ENCODE results near the gene UGT1A9. TPM values are rescaled to one million over a fixed set of nuclear protein-coding genes. Genes with fewer than 3 reads are reported as not detected.

The UGT1A9 gene
- total and polyA plus RNA-seq, 2 experiments from 2014 or later = not detected

DNA sequence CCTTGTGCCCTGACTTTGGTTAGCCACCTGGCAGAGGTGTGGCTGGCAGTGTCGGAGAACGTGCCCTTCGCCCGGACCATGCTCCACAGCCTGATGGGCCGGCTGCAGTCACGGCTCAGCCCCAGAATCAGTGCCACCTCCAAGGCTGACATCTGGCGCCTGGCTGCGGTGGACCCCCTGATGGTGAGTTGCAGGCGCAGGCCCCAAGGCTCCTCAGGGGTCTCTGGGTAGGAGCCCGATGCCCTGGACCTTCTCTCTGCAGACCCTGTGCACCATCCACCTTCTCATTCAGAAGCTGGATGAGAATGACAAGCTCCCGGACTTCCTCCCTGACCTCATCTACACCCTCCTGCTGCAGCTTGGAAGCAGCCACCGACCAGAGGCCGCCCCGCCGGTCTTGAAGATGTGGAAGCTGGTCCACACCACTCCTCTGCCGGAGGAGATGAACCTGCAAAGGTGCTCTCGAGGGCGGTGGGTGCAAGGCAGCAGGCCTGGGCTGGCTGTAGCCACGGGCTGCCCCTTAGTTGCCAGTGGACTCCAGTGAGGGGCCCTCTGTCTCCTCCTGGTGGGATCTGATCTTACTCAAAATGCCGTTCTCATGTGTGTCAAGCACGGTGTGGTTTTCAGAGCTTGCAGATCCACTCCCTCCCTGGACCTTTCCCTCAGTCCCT lies 150.5 kb downstream of the UGT1A9 start:
- no peaks in the 10 kb centered on the region for H3F3A ChIP-seq (replicated peaks; ENCODE audit: low read depth)
- Mint-ChIP-seq H3K4me1 (peaks cover 3% of the 10 kb centered on the region; the same call in 2 of the 3 replicates), H3K27me3 (ENCODE audit: insufficient read depth, low read depth, poor library complexity) (peaks cover 13% of the 10 kb centered on the region), H3K27ac (no peak overlapping the region), H3K36me3 (ENCODE audit: low read depth) (no peaks in the 10 kb centered on the region), H3K4me3 (no peak overlapping the region), H3K9me3 (peaks cover 3% of the 10 kb centered on the region; the same call in 1 of the 3 replicates)
- H3K27ac ChIP-seq (ENCODE audit: low read depth) = no peak overlapping the region
- H3K4me1 ChIP-seq (ENCODE audit: insufficient read depth) = no peaks in the 10 kb centered on the region
- DNase-seq (ENCODE audit: low spot score) (no peak), ATAC-seq (no peak)
- TF ChIP-seq ZNF114 (CRISPR knock-in tag; IDR thresholded peaks at IDR 0.05) (no peak), CREB1 (CRISPR knock-in tag; IDR thresholded peaks at IDR 0.05; ENCODE audit: low read depth) (no peak), JUNB (IDR thresholded peaks at IDR 0.05; ENCODE audit: unreplicated experiment) (no peak), ZNF331 (CRISPR knock-in tag; IDR thresholded peaks at IDR 0.05; ENCODE audit: low read depth) (no peak), STAT1 (IDR thresholded peaks at IDR 0.05; ENCODE audit: unreplicated experiment) (no peak)
- TF ChIP-seq, protein P1, sequence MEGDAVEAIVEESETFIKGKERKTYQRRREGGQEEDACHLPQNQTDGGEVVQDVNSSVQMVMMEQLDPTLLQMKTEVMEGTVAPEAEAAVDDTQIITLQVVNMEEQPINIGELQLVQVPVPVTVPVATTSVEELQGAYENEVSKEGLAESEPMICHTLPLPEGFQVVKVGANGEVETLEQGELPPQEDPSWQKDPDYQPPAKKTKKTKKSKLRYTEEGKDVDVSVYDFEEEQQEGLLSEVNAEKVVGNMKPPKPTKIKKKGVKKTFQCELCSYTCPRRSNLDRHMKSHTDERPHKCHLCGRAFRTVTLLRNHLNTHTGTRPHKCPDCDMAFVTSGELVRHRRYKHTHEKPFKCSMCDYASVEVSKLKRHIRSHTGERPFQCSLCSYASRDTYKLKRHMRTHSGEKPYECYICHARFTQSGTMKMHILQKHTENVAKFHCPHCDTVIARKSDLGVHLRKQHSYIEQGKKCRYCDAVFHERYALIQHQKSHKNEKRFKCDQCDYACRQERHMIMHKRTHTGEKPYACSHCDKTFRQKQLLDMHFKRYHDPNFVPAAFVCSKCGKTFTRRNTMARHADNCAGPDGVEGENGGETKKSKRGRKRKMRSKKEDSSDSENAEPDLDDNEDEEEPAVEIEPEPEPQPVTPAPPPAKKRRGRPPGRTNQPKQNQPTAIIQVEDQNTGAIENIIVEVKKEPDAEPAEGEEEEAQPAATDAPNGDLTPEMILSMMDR (conservative IDR thresholded peaks at IDR 0.05; ENCODE audit: low read depth in 2 of 2) = no peak
- TF ChIP-seq, protein P2, sequence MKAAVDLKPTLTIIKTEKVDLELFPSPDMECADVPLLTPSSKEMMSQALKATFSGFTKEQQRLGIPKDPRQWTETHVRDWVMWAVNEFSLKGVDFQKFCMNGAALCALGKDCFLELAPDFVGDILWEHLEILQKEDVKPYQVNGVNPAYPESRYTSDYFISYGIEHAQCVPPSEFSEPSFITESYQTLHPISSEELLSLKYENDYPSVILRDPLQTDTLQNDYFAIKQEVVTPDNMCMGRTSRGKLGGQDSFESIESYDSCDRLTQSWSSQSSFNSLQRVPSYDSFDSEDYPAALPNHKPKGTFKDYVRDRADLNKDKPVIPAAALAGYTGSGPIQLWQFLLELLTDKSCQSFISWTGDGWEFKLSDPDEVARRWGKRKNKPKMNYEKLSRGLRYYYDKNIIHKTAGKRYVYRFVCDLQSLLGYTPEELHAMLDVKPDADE (IDR thresholded peaks at IDR 0.05) = no peak
- TF ChIP-seq, protein P3, sequence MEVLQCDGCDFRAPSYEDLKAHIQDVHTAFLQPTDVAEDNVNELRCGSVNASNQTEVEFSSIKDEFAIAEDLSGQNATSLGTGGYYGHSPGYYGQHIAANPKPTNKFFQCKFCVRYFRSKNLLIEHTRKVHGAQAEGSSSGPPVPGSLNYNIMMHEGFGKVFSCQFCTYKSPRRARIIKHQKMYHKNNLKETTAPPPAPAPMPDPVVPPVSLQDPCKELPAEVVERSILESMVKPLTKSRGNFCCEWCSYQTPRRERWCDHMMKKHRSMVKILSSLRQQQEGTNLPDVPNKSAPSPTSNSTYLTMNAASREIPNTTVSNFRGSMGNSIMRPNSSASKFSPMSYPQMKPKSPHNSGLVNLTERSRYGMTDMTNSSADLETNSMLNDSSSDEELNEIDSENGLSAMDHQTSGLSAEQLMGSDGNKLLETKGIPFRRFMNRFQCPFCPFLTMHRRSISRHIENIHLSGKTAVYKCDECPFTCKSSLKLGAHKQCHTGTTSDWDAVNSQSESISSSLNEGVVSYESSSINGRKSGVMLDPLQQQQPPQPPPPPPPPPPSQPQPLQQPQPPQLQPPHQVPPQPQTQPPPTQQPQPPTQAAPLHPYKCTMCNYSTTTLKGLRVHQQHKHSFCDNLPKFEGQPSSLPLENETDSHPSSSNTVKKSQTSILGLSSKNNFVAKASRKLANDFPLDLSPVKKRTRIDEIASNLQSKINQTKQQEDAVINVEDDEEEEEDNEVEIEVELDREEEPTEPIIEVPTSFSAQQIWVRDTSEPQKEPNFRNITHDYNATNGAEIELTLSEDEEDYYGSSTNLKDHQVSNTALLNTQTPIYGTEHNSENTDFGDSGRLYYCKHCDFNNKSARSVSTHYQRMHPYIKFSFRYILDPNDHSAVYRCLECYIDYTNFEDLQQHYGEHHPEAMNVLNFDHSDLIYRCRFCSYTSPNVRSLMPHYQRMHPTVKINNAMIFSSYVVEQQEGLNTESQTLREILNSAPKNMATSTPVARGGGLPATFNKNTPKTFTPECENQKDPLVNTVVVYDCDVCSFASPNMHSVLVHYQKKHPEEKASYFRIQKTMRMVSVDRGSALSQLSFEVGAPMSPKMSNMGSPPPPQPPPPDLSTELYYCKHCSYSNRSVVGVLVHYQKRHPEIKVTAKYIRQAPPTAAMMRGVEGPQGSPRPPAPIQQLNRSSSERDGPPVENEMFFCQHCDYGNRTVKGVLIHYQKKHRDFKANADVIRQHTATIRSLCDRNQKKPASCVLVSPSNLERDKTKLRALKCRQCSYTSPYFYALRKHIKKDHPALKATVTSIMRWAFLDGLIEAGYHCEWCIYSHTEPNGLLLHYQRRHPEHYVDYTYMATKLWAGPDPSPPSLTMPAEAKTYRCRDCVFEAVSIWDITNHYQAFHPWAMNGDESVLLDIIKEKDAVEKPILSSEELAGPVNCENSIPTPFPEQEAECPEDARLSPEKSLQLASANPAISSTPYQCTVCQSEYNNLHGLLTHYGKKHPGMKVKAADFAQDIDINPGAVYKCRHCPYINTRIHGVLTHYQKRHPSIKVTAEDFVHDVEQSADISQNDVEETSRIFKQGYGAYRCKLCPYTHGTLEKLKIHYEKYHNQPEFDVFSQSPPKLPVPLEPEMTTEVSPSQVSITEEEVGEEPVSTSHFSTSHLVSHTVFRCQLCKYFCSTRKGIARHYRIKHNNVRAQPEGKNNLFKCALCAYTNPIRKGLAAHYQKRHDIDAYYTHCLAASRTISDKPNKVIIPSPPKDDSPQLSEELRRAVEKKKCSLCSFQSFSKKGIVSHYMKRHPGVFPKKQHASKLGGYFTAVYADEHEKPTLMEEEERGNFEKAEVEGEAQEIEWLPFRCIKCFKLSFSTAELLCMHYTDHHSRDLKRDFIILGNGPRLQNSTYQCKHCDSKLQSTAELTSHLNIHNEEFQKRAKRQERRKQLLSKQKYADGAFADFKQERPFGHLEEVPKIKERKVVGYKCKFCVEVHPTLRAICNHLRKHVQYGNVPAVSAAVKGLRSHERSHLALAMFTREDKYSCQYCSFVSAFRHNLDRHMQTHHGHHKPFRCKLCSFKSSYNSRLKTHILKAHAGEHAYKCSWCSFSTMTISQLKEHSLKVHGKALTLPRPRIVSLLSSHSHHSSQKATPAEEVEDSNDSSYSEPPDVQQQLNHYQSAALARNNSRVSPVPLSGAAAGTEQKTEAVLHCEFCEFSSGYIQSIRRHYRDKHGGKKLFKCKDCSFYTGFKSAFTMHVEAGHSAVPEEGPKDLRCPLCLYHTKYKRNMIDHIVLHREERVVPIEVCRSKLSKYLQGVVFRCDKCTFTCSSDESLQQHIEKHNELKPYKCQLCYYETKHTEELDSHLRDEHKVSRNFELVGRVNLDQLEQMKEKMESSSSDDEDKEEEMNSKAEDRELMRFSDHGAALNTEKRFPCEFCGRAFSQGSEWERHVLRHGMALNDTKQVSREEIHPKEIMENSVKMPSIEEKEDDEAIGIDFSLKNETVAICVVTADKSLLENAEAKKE (CRISPR knock-in tag; IDR thresholded peaks at IDR 0.05) = no peak
- no peaks in the 10 kb centered on the region for H3K9me2 ChIP-seq (ENCODE audit: insufficient read depth)
- H3K36me3 ChIP-seq (ENCODE audit: insufficient read depth) = no peaks in the 10 kb centered on the region
- no peak overlapping the region for H3K4me3 ChIP-seq
- no peak overlapping the region for H3K4me2 ChIP-seq
- no peaks in the 10 kb centered on the region for H3K79me2 ChIP-seq (replicated peaks; ENCODE audit: insufficient read depth)
- no peak overlapping the region for H2AFZ ChIP-seq
- no peaks in the 10 kb centered on the region for H4K20me1 ChIP-seq (replicated peaks; ENCODE audit: insufficient read depth)
- no peaks in the 10 kb centered on the region for H3K27me3 ChIP-seq (ENCODE audit: insufficient read depth)

Other genes starting within 250 kb of the UGT1A9 start
- gene USP40, start 105.1 kb upstream of the UGT1A9 start, total RNA-seq (2014; rRNA removed; shearing (Covaris generic)) = 11.7 and 13.5 TPM in 2 replicates
- 4.0 and 5.7 TPM in 2 replicates for gene USP40, start 105.1 kb upstream of the UGT1A9 start, polyA plus RNA-seq (2016; fragmentation: Nextera tagmentation; extraction: Ambion mirVana)
- gene UGT1A8, start 54.3 kb upstream of the UGT1A9 start, total RNA-seq (2014; rRNA removed; shearing (Covaris generic)) = 0.45 TPM in 1 of 2 replicates, not detected in the other
- not detected in 2 replicates for gene UGT1A8, start 54.3 kb upstream of the UGT1A9 start, polyA plus RNA-seq (2016; fragmentation: Nextera tagmentation; extraction: Ambion mirVana)
- gene UGT1A10, start 35.5 kb upstream of the UGT1A9 start, total RNA-seq (2014; rRNA removed; shearing (Covaris generic)) = 0.23 TPM in 1 of 2 replicates, not detected in the other
- not detected in 2 replicates for gene UGT1A10, start 35.5 kb upstream of the UGT1A9 start, polyA plus RNA-seq (2016; fragmentation: Nextera tagmentation; extraction: Ambion mirVana)
- not detected in 2 replicates for gene UGT1A7, start 10.0 kb downstream of the UGT1A9 start, total RNA-seq (2014; rRNA removed; shearing (Covaris generic))
- gene UGT1A7, start 10.0 kb downstream of the UGT1A9 start, polyA plus RNA-seq (2016; fragmentation: Nextera tagmentation; extraction: Ambion mirVana) = not detected in 2 replicates
- not detected in 2 replicates for gene UGT1A6, start 21.0 kb downstream of the UGT1A9 start, total RNA-seq (2014; rRNA removed; shearing (Covaris generic))
- gene UGT1A6, start 21.0 kb downstream of the UGT1A9 start, polyA plus RNA-seq (2016; fragmentation: Nextera tagmentation; extraction: Ambion mirVana) = not detected in 2 replicates
- not detected in 2 replicates for gene UGT1A5, start 41.0 kb downstream of the UGT1A9 start, total RNA-seq (2014; rRNA removed; shearing (Covaris generic))
- not detected in 2 replicates for gene UGT1A5, start 41.0 kb downstream of the UGT1A9 start, polyA plus RNA-seq (2016; fragmentation: Nextera tagmentation; extraction: Ambion mirVana)
- not detected in 2 replicates for gene UGT1A4, start 46.8 kb downstream of the UGT1A9 start, total RNA-seq (2014; rRNA removed; shearing (Covaris generic))
- not detected in 2 replicates for gene UGT1A4, start 46.8 kb downstream of the UGT1A9 start, polyA plus RNA-seq (2016; fragmentation: Nextera tagmentation; extraction: Ambion mirVana)
- gene UGT1A3, start 57.1 kb downstream of the UGT1A9 start, total RNA-seq (2014; rRNA removed; shearing (Covaris generic)) = not detected in 2 replicates
- gene UGT1A3, start 57.1 kb downstream of the UGT1A9 start, polyA plus RNA-seq (2016; fragmentation: Nextera tagmentation; extraction: Ambion mirVana) = not detected in 2 replicates
- gene UGT1A1, start 88.4 kb downstream of the UGT1A9 start, total RNA-seq (2014; rRNA removed; shearing (Covaris generic)) = not detected in 2 replicates
- gene UGT1A1, start 88.4 kb downstream of the UGT1A9 start, polyA plus RNA-seq (2016; fragmentation: Nextera tagmentation; extraction: Ambion mirVana) = not detected in 2 replicates
- gene MROH2A, start 106.4 kb downstream of the UGT1A9 start, total RNA-seq (2014; rRNA removed; shearing (Covaris generic)) = not detected in 2 replicates
- not detected in 2 replicates for gene MROH2A, start 106.4 kb downstream of the UGT1A9 start, polyA plus RNA-seq (2016; fragmentation: Nextera tagmentation; extraction: Ambion mirVana)
- 49.2 and 54.8 TPM in 2 replicates for gene HJURP, start 182.6 kb downstream of the UGT1A9 start, total RNA-seq (2014; rRNA removed; shearing (Covaris generic))
- 42.9 and 49.4 TPM in 2 replicates for gene HJURP, start 182.6 kb downstream of the UGT1A9 start, polyA plus RNA-seq (2016; fragmentation: Nextera tagmentation; extraction: Ambion mirVana)
- gene TRPM8, start 245.5 kb downstream of the UGT1A9 start, total RNA-seq (2014; rRNA removed; shearing (Covaris generic)) = 0.14 and 1.4 TPM in 2 replicates
- 0.11 TPM in 1 of 2 replicates, not detected in the other for gene TRPM8, start 245.5 kb downstream of the UGT1A9 start, polyA plus RNA-seq (2016; fragmentation: Nextera tagmentation; extraction: Ambion mirVana)

All from GM23338 (cell line).